HFFc6 (cell line): ENCODE measurements around the gene ERICH6B. TPM values are rescaled to one million over a fixed set of nuclear protein-coding genes. Genes with fewer than 3 reads are reported as not detected.

ENCODE experiments used
- DNase-seq: peaks from one replicate; pipeline ENCODE4 v3.0.0-alpha.2; 2018
- H3K27ac Mint-ChIP-seq: 2 replicates; pipeline ENCODE4 v1.8.0; 2020; ENCODE audit warnings: mild to moderate bottlenecking, mixed read lengths
- H3K27me3 Mint-ChIP-seq: 2 replicates; pipeline ENCODE4 v1.8.0; 2021; ENCODE audit warnings: mild to moderate bottlenecking, moderate library complexity, mixed read lengths; ENCODE audit not compliant: insufficient read depth
- H3K36me3 Mint-ChIP-seq: 2 replicates; pipeline ENCODE4 v1.8.0; 2021; ENCODE audit warnings: low read depth, mixed read lengths
- H3K4me1 Mint-ChIP-seq: 2 replicates; pipeline ENCODE4 v1.8.0; 2020; ENCODE audit warnings: low read depth, mixed read lengths
- H3K4me3 Mint-ChIP-seq: 2 replicates; pipeline ENCODE4 v1.8.0; 2020; ENCODE audit warnings: mild to moderate bottlenecking, moderate library complexity, mixed read lengths
- H3K9me3 Mint-ChIP-seq: 2 replicates; pipeline ENCODE4 v1.8.0; 2020; ENCODE audit warnings: mild to moderate bottlenecking, mixed read lengths
- total RNA-seq, 6 experiments: library from RNA; stranded (reverse); fragmentation: NEBNext Ultra II Directional; extraction: Animal tissue kit (Norgen Biotek cat#: 25700); gene quantifications; 2 replicates in 1 of 6; 3 replicates in 5 of 6; pipeline ENCODE4 v1.2.3, GENCODE V29; 2021
- TF ChIP-seq, protein P1 (sequence below): fragments of 200-600 bp; sonication (generic); IDR thresholded peaks from 2 replicates; pipeline ENCODE4 v1.5.0; 2021; ENCODE audit warnings: antibody characterized with exemption, mild to moderate bottlenecking

The ERICH6B gene
- total RNA-seq, 6 experiments from 2014 or later, result not detected

DNA sequence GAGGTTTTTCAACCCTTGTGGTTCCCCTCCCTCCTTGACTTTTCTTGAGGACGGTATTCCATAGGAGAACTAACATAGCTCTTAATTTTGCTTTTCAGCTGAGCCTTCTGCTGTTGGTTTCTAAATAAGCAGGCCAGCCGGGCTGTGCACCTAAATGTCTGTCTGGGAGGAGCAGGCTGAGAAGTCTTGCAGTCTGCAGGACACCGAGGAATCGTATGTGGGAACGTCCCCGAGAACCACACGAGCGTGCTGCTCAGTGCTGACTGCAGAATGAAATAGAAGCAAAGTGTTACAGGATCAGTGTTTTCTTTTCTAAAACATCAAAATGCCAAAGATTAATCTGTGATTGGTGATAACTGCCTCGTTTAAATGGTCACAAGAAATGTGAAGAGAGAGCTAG, 80.9 kb downstream of the ERICH6B start:
- no peak overlapping the region for H3K4me3 Mint-ChIP-seq
- H3K27me3 Mint-ChIP-seq, result peaks cover 3% of the 10 kb centered on the region
- H3K9me3 Mint-ChIP-seq, result no peaks in the 10 kb centered on the region
- no peak for DNase-seq
- no peak overlapping the region for H3K27ac Mint-ChIP-seq
- peaks cover 10% of the 10 kb centered on the region; the same call in 1 of the 2 replicates for H3K4me1 Mint-ChIP-seq
- TF ChIP-seq, protein P1, sequence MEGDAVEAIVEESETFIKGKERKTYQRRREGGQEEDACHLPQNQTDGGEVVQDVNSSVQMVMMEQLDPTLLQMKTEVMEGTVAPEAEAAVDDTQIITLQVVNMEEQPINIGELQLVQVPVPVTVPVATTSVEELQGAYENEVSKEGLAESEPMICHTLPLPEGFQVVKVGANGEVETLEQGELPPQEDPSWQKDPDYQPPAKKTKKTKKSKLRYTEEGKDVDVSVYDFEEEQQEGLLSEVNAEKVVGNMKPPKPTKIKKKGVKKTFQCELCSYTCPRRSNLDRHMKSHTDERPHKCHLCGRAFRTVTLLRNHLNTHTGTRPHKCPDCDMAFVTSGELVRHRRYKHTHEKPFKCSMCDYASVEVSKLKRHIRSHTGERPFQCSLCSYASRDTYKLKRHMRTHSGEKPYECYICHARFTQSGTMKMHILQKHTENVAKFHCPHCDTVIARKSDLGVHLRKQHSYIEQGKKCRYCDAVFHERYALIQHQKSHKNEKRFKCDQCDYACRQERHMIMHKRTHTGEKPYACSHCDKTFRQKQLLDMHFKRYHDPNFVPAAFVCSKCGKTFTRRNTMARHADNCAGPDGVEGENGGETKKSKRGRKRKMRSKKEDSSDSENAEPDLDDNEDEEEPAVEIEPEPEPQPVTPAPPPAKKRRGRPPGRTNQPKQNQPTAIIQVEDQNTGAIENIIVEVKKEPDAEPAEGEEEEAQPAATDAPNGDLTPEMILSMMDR, result no peak
- peaks cover 44% of the 10 kb centered on the region for H3K36me3 Mint-ChIP-seq

DNA sequence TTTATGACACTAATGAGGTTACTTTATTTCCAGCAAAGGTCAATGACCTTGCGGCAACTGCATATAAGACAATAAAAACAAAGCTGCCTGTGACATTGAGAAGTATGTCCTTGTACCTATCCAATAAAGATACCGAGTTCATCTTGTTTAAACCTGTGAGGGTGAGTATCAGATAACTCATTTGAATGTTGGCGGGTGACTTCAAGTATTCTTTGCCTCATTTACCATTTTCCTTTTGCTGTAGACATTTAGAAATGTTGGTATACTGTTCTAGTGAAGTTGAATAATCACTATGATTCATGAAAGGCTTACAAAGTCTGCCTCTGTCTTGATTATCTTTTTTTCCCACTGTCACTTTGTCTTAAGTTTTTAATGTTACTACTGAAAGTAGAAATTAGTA, 85.8 kb downstream of the ERICH6B start:
- TF ChIP-seq, protein P1, result no peak

GRCh38 chr13:45527699-45528462, 87.7 kb downstream of the ERICH6B start:
- H3K4me1 Mint-ChIP-seq, result peaks cover 41% of the 10 kb centered on the region
- H3K27ac Mint-ChIP-seq, result no peak overlapping the region; the same call in 1 of the 2 replicates
- H3K9me3 Mint-ChIP-seq, result no peaks in the 10 kb centered on the region
- peaks cover 1% of the 10 kb centered on the region; the same call in 1 of the 2 replicates for H3K27me3 Mint-ChIP-seq
- no peak for DNase-seq
- TF ChIP-seq, protein P1, result no peak
- no peak overlapping the region for H3K4me3 Mint-ChIP-seq
- peaks cover 42% of the 10 kb centered on the region for H3K36me3 Mint-ChIP-seq

More for the DNA sequence above, 85.8 kb downstream of the ERICH6B start:
- Mint-ChIP-seq H3K27ac (no peak overlapping the region), H3K4me1 (peaks cover 25% of the 10 kb centered on the region), H3K9me3 (no peaks in the 10 kb centered on the region), H3K4me3 (no peak overlapping the region), H3K27me3 (peaks cover 1% of the 10 kb centered on the region; the same call in 1 of the 2 replicates), H3K36me3 (peaks cover 50% of the 10 kb centered on the region)
- no peak for DNase-seq

DNA sequence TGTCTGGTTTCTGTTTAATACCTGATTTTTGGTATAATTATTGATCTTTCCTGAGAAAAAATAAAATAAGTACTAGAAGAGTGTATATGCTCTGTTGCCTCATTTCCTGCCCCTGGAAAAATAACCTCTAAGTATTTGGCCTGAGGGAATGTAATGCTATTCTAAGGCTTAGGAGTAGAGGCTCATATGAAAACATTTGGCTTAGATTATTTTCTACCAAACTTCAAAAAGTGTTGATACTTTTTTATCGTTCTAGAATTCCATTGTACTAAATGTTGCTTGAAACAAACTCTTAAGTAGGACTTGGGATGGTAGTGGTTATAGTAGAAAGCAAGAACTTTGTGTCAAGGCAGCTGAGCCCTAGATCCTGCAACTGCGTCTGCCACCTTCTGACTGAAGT, 93.0 kb downstream of the ERICH6B start:
- Mint-ChIP-seq H3K27ac (peak overlapping the region; percentile 71), H3K36me3 (peaks cover 45% of the 10 kb centered on the region), H3K4me1 (peaks cover 73% of the 10 kb centered on the region), H3K9me3 (no peaks in the 10 kb centered on the region), H3K27me3 (no peaks in the 10 kb centered on the region; the same call in 1 of the 2 replicates), H3K4me3 (peak overlapping the region; percentile 50)
- TF ChIP-seq, protein P1, result peak; percentile 27; the same call in 1 of the 2 replicates
- DNase-seq, result peak; percentile 66

GRCh38 chr13:45521297-45521696, 94.2 kb downstream of the ERICH6B start:
- TF ChIP-seq, protein P1, result no peak
- peak; percentile 83 for DNase-seq
- peaks cover 77% of the 10 kb centered on the region for H3K4me1 Mint-ChIP-seq
- peaks cover 46% of the 10 kb centered on the region for H3K36me3 Mint-ChIP-seq
- H3K9me3 Mint-ChIP-seq, result no peaks in the 10 kb centered on the region
- H3K4me3 Mint-ChIP-seq, result peak overlapping the region; percentile 34; the same call in 1 of the 2 replicates
- no peaks in the 10 kb centered on the region; the same call in 1 of the 2 replicates for H3K27me3 Mint-ChIP-seq
- H3K27ac Mint-ChIP-seq, result peak overlapping the region; percentile 81
